ENCODE results near the gene LRBA. TPM values are rescaled to one million over a fixed set of nuclear protein-coding genes. Genes with fewer than 3 reads are reported as not detected.

Gene LRBA
- total RNA-seq, 4 donors from 2014 or later, result 13.3 to 21.2 (median 20.1) TPM

DNA sequence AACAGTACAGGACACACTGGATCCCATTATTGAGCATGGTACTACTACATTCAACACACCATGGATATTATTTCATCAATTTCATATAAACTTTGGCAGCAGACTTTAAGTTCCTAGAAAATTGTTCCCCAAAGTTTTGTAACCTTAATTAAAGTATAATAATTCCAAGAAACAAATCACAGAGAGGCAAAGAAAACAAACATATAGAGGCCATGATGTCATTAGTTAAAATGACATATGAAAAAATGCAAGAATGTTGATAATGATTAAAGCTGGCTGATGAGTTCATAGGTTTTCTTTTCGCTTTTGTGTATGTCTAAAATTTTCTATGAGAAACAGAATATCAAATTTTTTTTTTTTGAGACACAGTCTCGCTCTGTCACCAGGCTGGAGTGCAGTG, 26.8 kb downstream of the LRBA start:
- TF ChIP-seq EP300 (IDR thresholded peaks at IDR 0.05) (no peak), POLR2A (IDR thresholded peaks at IDR 0.05; ENCODE audit: low read depth) (no peak), POLR2AphosphoS5 (IDR thresholded peaks at IDR 0.05) (no peak)
- TF ChIP-seq, protein P1, sequence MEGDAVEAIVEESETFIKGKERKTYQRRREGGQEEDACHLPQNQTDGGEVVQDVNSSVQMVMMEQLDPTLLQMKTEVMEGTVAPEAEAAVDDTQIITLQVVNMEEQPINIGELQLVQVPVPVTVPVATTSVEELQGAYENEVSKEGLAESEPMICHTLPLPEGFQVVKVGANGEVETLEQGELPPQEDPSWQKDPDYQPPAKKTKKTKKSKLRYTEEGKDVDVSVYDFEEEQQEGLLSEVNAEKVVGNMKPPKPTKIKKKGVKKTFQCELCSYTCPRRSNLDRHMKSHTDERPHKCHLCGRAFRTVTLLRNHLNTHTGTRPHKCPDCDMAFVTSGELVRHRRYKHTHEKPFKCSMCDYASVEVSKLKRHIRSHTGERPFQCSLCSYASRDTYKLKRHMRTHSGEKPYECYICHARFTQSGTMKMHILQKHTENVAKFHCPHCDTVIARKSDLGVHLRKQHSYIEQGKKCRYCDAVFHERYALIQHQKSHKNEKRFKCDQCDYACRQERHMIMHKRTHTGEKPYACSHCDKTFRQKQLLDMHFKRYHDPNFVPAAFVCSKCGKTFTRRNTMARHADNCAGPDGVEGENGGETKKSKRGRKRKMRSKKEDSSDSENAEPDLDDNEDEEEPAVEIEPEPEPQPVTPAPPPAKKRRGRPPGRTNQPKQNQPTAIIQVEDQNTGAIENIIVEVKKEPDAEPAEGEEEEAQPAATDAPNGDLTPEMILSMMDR (IDR thresholded peaks at IDR 0.05), result no peak
- Histone ChIP-seq H3K27me3 (no peaks in the 10 kb centered on the region), H3K27ac (replicated peaks in 1 of 4) (no peak overlapping the region), H3K4me1 (no peaks in the 10 kb centered on the region), H3K4me3 (no peak overlapping the region), H3K9me3 (no peaks in the 10 kb centered on the region), H3K36me3 (no peaks in the 10 kb centered on the region)
- WGBS, result 96% methylated on average over 2 of the region's 2 CpGs
- intact Hi-C loops (cut with DNase I), result no loop called here
- DNase-seq (ENCODE audit: extremely low spot score), result no peak

DNA sequence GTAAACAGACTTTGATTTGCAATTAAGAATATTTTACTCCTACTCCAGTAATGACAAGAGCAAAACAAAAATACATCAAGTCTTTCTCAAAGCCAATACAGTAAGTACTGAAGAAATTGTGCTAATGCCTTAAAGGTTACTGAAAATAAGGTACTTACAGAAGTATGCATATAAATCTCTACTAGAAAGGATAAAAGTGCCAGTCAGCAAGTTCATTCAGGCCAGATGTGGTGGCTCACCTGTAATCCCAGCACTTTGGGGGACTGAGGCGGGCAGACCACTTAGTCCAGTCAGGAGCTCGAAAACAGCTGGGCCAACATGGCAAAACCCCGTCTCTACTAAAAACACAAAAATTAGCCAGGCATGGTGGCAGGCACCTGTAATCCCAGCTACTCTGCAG, 27.9 kb downstream of the LRBA start:
- no peak overlapping the region for H3K27ac ChIP-seq (replicated peaks in 1 of 4)
- H3K4me1 ChIP-seq, result no peaks in the 10 kb centered on the region
- H3K27me3 ChIP-seq, result no peaks in the 10 kb centered on the region
- TF ChIP-seq POLR2A (IDR thresholded peaks at IDR 0.05; ENCODE audit: low read depth), result no peak
- no peak for TF ChIP-seq EP300 (IDR thresholded peaks at IDR 0.05)
- TF ChIP-seq, protein P1 (IDR thresholded peaks at IDR 0.05), result no peak
- TF ChIP-seq POLR2AphosphoS5 (IDR thresholded peaks at IDR 0.05), result no peak
- WGBS, result 100% methylated on average over 3 of the region's 3 CpGs
- H3K4me3 ChIP-seq, result no peak overlapping the region
- H3K9me3 ChIP-seq, result no peaks in the 10 kb centered on the region
- intact Hi-C loops (cut with DNase I), result no loop called here
- no peak for DNase-seq (ENCODE audit: extremely low spot score)
- no peaks in the 10 kb centered on the region for H3K36me3 ChIP-seq

DNA sequence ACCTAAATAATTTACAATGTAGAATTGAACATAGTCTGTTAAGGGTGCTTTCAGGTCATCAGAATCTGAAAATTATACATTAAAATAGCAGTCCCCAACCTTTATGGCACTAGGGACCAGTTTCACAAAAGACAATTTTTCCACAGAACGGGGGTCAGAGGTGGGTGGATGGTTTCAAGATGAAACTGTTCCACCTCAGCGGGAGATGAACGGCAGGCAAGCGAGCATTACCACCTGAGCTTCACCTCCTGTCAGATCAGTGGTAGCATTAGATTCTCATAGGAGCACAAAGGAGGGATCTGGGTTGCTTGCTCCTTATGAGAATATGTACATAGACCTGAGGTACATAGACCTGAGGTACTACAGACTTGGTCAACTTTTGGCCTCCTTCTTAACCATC, 29.0 kb downstream of the LRBA start:
- intact Hi-C loops (cut with DNase I), result no loop called here
- no peak for DNase-seq (ENCODE audit: extremely low spot score)
- no peaks in the 10 kb centered on the region for H3K36me3 ChIP-seq
- no peaks in the 10 kb centered on the region for H3K4me1 ChIP-seq
- H3K9me3 ChIP-seq, result no peaks in the 10 kb centered on the region
- no peak overlapping the region for H3K27ac ChIP-seq (replicated peaks in 1 of 4)
- H3K4me3 ChIP-seq, result no peak overlapping the region
- no peaks in the 10 kb centered on the region for H3K27me3 ChIP-seq
- TF ChIP-seq POLR2A (IDR thresholded peaks at IDR 0.05; ENCODE audit: low read depth) (no peak), POLR2AphosphoS5 (IDR thresholded peaks at IDR 0.05) (no peak), EP300 (IDR thresholded peaks at IDR 0.05) (no peak)
- TF ChIP-seq, protein P1 (IDR thresholded peaks at IDR 0.05), result no peak
- WGBS, result 97% methylated on average over 4 of the region's 4 CpGs

DNA sequence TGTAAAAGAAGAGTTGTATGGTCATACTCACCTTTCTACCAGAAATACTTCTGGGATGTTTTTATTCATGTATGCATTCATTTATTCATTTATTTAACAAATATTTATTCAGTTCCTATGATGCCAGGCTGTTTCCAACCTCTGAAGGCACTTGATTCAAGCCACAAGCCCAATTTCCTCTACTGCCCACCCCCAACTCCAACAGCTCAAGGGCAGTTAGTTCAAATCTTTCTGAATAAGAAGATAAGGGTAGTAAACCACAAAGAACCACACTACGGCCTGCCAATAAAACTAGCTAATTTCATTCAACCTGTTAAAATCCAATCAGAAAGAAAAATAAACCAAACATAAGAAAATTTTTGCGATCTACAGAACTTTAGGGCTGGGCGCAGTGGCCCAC, 31.2 kb downstream of the LRBA start:
- H3K27ac ChIP-seq (replicated peaks in 1 of 4), result no peak overlapping the region
- H3K4me3 ChIP-seq, result no peak overlapping the region
- no peaks in the 10 kb centered on the region for H3K36me3 ChIP-seq
- no peaks in the 10 kb centered on the region for H3K9me3 ChIP-seq
- intact Hi-C loops (cut with DNase I), result no loop called here
- no peaks in the 10 kb centered on the region for H3K4me1 ChIP-seq
- 97% methylated on average over 3 of the region's 3 CpGs for WGBS
- TF ChIP-seq, protein P1 (IDR thresholded peaks at IDR 0.05), result no peak
- TF ChIP-seq EP300 (IDR thresholded peaks at IDR 0.05) (no peak), POLR2A (IDR thresholded peaks at IDR 0.05; ENCODE audit: low read depth) (no peak), POLR2AphosphoS5 (IDR thresholded peaks at IDR 0.05) (no peak)
- DNase-seq (ENCODE audit: extremely low spot score), result no peak
- no peaks in the 10 kb centered on the region for H3K27me3 ChIP-seq

DNA sequence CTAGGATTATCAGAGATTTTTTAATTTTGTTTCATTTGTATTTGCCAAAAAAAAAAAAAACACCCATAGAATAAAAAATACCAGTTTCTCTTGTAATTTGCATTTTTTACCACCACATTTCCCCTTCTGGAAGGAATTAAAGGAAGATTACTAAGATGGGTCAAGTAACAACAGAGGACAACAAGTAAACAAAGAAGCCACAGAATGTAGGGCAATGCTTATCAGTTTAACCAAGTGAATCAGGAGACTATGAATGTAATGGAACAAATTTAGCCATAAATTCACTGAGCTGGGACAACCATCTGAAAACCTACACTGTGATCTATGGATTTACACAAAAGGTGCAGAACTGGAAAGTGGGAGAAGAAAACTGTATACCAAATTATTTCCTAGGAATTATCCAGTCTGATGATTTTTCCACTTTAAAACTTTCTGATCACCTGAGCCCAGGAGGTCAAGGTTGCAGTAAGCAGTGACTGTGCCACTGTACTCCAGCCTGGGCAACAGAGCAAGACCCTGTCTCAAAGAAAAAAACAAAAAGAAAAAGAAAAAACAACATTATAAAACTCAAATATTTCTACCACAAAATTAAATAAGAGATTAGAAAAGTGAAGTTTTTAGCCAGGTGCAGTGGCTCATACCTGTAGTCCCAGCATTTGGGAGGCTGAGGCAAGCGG, 32.4 kb downstream of the LRBA start:
- no peak for DNase-seq (ENCODE audit: extremely low spot score)
- no peaks in the 10 kb centered on the region for H3K4me1 ChIP-seq
- TF ChIP-seq POLR2AphosphoS5 (IDR thresholded peaks at IDR 0.05), result no peak
- intact Hi-C loops (cut with DNase I), result no loop called here
- no peak overlapping the region for H3K4me3 ChIP-seq
- no peaks in the 10 kb centered on the region for H3K27me3 ChIP-seq
- H3K27ac ChIP-seq (replicated peaks in 1 of 4), result no peak overlapping the region
- H3K9me3 ChIP-seq, result no peaks in the 10 kb centered on the region
- H3K36me3 ChIP-seq, result no peaks in the 10 kb centered on the region
- WGBS, result 100% methylated on average over 1 of the region's 1 CpG
